ENCODE measurements around the gene ATP8B4.
"Not testable (repeated sequence)": the region's sequence is repeated elsewhere in the genome, so short reads cannot be mapped to it uniquely, and the experiment has no call there.

ATP8B4 gene

GRCh38 chr15:50137893-50138292 is 18.9 kb upstream of the ATP8B4 start:
- DNase-seq (ENCODE audit: low read depth), result no peak

- no peak for DNase-seq (ENCODE audit: low read depth)
These were observed 18.3 kb upstream of the ATP8B4 start for GRCh38 chr15:50137330-50137761.

- no peak for DNase-seq (ENCODE audit: low read depth)
These were observed 16.1 kb upstream of the ATP8B4 start for GRCh38 chr15:50135031-50135551.

GRCh38 chr15:50134524-50135024 is 15.5 kb upstream of the ATP8B4 start:
- no peak for DNase-seq (ENCODE audit: low read depth)

- DNase-seq (ENCODE audit: low read depth), result not testable (repeated sequence)
These were observed 13.4 kb upstream of the ATP8B4 start for GRCh38 chr15:50132251-50132984.

GRCh38 chr15:50131617-50132016 is 12.6 kb upstream of the ATP8B4 start:
- DNase-seq (ENCODE audit: low read depth), result no peak

GRCh38 chr15:50128266-50128665 is 9.2 kb upstream of the ATP8B4 start:
- peak; percentile 66 for DNase-seq (ENCODE audit: low read depth)

GRCh38 chr15:50127255-50127777 is 8.3 kb upstream of the ATP8B4 start:
- no peak for DNase-seq (ENCODE audit: low read depth)

GRCh38 chr15:50126072-50126471 is 7.0 kb upstream of the ATP8B4 start:
- DNase-seq (ENCODE audit: low read depth), result no peak

GRCh38 chr15:50124631-50125030 is 5.6 kb upstream of the ATP8B4 start:
- no peak for DNase-seq (ENCODE audit: low read depth)

- no peak for DNase-seq (ENCODE audit: low read depth)
These were observed 5.0 kb upstream of the ATP8B4 start for GRCh38 chr15:50123861-50124557.

- DNase-seq (ENCODE audit: low read depth), result no peak
These were observed 1.7 kb upstream of the ATP8B4 start for GRCh38 chr15:50120729-50121128.

GRCh38 chr15:50117431-50118027 is 1.5 kb downstream of the ATP8B4 start:
- no peak for DNase-seq (ENCODE audit: low read depth)

GRCh38 chr15:50116477-50116876 is 2.6 kb downstream of the ATP8B4 start:
- no peak for DNase-seq (ENCODE audit: low read depth)

- DNase-seq (ENCODE audit: low read depth), result no peak
These were observed 4.8 kb downstream of the ATP8B4 start for GRCh38 chr15:50113992-50114780.

GRCh38 chr15:50113187-50113505 is 5.9 kb downstream of the ATP8B4 start:
- DNase-seq (ENCODE audit: low read depth), result no peak

- DNase-seq (ENCODE audit: low read depth), result peak; percentile 56
These were observed 6.4 kb downstream of the ATP8B4 start for GRCh38 chr15:50112488-50113186.

- no peak for DNase-seq (ENCODE audit: low read depth)
These were observed 8.7 kb downstream of the ATP8B4 start for GRCh38 chr15:50110285-50110684.

- DNase-seq (ENCODE audit: low read depth), result no peak
These were observed 9.7 kb downstream of the ATP8B4 start for GRCh38 chr15:50109076-50109987.

GRCh38 chr15:50108461-50108860 is 10.6 kb downstream of the ATP8B4 start:
- DNase-seq (ENCODE audit: low read depth), result no peak

Measured in CMK (cell line).